AG10803 (cell line): ENCODE measurements around the gene GPR63.
A peak's percentile ranks its signal among the peaks of the same experiment; 100 is the strongest.
"Not testable (repeated sequence)": the region's sequence is repeated elsewhere in the genome, so short reads cannot be mapped to it uniquely, and the experiment has no call there.

Source experiments
- DNase-seq: peaks from one replicate; pipeline ENCODE4 v3.0.0; 2010; ENCODE audit warnings: low read depth
- H3K4me3 ChIP-seq: 2 replicates; pipeline ENCODE4 v1.5.1; 2011; ENCODE audit warnings: mild to moderate bottlenecking, low read length, control low read depth
- TF ChIP-seq, protein P1 (sequence below): conservative IDR thresholded peaks from 2 replicates; pipeline ENCODE4 v1.5.1; 2011; ENCODE audit warnings: mild to moderate bottlenecking, low read length, control low read depth, inconsistent platforms

Gene GPR63, protein sequence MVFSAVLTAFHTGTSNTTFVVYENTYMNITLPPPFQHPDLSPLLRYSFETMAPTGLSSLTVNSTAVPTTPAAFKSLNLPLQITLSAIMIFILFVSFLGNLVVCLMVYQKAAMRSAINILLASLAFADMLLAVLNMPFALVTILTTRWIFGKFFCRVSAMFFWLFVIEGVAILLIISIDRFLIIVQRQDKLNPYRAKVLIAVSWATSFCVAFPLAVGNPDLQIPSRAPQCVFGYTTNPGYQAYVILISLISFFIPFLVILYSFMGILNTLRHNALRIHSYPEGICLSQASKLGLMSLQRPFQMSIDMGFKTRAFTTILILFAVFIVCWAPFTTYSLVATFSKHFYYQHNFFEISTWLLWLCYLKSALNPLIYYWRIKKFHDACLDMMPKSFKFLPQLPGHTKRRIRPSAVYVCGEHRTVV

DNA sequence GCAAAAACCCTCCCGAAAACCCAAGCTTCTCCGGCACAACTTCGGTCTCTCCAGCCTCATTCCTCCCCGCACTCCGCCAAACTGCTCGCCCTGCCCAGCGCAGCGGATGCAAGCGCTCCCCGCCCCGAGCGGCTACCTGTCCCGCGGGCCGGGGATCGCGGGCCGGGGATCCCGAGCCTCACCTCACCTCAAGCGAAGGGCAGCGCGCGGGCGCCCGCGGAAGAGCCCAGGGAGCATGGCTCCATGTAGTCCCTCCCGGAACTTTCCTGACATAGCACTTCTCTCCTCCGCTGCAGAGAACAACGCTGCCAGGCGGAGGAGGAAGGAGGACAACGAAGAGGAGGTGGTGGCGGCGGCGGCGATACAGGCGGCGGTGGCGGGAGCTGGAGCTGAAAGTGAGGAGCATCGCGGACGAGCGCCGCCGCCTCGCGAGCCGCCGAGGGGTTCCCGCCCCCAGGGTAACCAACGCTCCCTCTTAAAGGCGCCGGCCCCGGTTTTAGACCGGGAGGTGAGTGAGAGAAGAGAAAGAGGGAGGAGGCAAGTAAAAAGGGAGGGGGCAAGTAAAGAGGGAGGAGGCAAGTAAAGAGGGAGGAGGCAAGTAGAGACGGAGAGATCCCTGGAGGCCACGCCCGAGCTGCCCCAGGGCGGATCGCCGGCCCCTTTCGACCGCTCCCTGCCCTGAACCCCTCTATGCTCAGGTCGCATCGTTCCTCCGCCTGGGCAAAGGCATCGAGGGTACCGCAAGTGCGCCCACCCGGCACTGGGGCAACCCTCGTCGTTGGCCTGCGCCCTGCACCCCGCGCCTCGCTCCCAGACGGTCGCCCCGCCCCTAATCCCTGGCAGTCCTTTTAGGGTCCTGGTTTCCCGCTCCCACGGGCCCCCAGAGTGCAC lies at the start of gene GPR63:
GPR63 (minus strand) TSS at position 397 of the 891 bp plus-strand sequence. CDS start 37,746 bp downstream, outside the sequence.
- DNase-seq: peak; percentile 46
- TF ChIP-seq, protein P1, sequence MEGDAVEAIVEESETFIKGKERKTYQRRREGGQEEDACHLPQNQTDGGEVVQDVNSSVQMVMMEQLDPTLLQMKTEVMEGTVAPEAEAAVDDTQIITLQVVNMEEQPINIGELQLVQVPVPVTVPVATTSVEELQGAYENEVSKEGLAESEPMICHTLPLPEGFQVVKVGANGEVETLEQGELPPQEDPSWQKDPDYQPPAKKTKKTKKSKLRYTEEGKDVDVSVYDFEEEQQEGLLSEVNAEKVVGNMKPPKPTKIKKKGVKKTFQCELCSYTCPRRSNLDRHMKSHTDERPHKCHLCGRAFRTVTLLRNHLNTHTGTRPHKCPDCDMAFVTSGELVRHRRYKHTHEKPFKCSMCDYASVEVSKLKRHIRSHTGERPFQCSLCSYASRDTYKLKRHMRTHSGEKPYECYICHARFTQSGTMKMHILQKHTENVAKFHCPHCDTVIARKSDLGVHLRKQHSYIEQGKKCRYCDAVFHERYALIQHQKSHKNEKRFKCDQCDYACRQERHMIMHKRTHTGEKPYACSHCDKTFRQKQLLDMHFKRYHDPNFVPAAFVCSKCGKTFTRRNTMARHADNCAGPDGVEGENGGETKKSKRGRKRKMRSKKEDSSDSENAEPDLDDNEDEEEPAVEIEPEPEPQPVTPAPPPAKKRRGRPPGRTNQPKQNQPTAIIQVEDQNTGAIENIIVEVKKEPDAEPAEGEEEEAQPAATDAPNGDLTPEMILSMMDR: no peak
- H3K4me3 ChIP-seq: peak within 1 kb of the TSS; percentile 69

DNA sequence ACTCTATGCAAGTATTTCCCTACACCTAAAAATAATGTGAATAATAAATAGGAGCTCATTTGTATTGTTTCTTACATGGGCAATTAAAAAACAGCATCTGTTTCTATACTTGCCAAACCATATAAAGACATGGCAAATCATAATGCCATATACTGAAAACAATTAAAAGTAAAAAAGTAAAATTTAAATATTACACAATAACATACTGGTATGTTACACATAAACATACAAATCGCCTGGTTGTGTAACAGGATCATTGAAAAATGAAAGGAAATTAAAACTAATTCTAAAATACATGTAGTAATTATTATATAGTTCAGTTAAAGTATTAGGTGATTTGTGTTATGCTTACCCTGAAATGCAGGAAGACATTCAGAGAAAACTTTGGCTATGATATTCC lies 49.2 kb upstream of the GPR63 start:
- TF ChIP-seq, protein P1: no peak
- no peak for DNase-seq
- H3K4me3 ChIP-seq: no peak overlapping the region

DNA sequence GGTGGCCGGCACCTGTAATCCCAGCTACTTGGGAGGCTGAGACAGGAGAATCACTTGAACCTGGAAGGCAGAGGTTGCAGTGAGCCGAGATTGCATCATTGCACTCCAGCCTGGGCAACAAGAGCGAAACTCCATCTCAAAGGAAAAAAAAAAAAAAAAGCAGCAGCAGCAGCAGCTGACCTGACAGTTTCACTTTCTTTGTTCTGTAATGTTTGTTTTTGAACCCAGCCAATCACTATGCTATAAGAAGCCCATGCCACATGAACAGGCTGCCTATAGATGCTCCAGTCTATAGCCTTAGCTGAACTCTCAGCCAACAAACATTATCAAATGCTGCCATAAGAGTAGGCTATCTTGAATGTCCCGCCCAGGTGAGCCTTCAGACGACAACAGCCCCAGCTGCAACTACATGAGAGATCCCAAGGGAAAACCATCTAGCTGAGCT lies 47.9 kb upstream of the GPR63 start:
- H3K4me3 ChIP-seq, DNase-seq: not testable (repeated sequence)

DNA sequence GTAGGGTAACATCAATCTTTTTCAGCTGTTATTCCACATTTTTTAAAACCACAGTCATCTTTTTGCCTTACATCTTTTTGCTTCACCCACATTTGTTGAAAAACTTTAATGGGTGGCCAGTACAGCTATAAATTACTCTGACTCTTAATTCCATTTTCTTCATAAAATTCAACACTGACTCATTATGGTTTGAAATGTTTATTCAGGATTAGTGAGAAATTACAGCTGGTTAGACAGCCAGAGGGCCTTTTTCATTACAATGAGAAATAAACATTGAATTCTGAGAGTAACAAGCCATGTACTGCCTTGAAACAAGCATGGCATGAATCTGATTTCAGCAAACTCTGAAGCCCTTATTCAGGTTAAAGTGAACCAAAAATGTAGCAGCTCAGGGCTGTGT lies 40.9 kb upstream of the GPR63 start:
- DNase-seq: peak; percentile 7
- TF ChIP-seq, protein P1: no peak
- H3K4me3 ChIP-seq: no peak overlapping the region

DNA sequence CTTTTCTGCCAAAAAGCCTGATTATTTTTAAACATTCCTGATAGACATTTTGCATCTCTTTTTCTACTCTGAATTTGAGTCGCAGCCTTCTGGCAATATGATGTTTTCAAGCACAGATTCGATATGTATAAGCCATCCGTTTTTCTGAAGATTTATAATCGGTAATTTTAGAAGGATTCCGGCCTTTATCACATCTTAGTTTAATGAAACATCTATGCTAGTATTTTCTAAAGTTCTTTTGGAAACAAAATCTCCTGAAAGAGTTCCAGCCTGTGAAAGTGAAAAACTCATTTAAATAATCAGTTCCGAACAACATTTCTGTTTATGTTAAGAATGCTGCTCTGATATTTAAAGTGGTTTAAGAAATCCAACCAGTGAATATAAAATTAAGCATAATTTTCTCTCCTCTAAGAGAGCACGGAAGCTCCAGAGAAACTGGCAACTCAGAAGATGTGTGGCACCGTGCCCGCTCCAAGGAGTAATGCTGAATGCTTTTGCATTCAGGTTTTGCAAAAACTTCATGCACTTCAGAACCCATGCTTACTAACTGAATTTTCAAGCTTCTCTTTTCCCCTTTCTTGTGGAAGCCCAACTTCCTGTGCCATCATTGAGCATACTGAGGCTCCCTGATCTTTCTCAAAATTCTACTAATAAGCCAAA lies 39.7 kb upstream of the GPR63 start:
- no peak overlapping the region for H3K4me3 ChIP-seq
- TF ChIP-seq, protein P1: no peak
- DNase-seq: no peak

DNA sequence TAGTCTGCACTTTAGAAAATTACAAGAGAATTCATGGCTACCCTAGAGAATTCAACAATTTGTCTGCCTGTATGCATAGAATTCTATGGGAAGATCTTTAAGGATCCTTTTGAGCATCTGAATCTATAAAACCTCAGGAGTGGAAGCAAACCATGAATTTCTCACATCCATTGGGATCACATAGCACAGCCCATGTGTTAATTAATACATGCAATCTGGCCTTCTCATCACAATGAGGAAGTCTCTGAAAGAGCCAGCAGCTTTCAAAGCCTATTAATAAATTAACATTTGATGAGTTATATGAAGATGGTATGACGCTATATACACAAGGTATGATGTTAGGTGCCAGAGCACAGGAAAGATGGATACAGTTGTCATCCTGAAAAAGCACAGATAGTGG lies 35.7 kb upstream of the GPR63 start:
- TF ChIP-seq, protein P1: no peak
- DNase-seq: no peak
- H3K4me3 ChIP-seq: no peak overlapping the region

DNA sequence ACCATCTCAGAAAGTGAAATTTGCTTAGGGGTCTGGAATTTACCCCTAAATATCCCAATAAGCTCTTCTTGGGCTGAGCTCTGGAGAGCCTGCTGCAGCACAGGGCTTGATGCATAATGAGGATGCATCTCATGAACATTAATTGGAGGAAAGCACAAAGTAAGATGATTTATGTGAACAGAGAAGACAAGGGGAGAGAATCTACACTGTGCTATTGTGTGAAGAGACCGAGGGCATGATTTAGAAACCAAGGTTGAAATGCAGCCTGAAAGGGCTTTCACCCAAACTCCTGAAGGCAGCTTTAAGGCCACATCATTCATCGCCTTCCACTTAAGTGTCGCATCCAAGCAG lies 27.8 kb upstream of the GPR63 start:
- TF ChIP-seq, protein P1: no peak
- H3K4me3 ChIP-seq: no peak overlapping the region
- no peak for DNase-seq
